ENCODE results near the gene ANKRD28. TPM values are rescaled to one million over a fixed set of nuclear protein-coding genes. Genes with fewer than 3 reads are reported as not detected.
"Not testable (repeated sequence)": the region's sequence is repeated elsewhere in the genome, so short reads cannot be mapped to it uniquely, and the experiment has no call there.

The ANKRD28 gene
- polyA plus RNA-seq, 2 donors: 6.6 to 9.2 TPM

DNA sequence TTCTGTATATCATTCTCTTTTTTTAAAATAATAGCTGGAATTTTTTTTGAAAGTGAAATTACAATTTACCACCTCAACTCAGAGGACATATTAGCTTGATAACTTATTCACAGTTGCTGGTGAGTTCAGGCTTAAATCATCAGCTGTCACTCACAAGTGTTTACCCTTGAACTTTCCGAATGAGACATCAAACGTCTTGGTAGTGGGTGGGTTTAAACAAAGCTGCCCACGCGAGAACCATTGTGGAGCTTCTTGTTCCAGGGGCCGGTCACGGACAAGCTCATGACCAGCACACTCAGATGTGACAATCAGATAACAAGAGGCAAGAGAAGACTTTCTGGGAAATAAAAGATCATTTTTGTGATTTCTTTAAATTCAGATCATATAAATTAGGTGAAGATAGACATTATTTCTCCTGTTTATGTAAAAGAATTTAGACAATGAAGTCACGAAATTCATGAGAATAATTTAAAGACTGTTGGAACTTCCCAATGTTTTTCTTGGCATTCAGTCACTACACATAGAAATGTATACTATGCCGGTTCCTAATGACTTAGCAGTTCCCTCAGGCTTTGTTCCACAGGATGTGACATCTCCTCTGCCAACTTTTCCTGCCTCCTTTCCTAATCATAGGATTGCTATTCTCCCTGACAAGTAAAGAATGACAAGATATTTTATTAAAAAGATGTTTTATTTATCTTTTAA is 167.0 kb downstream of the ANKRD28 start:
- H3K4me1 ChIP-seq (ENCODE audit: control insufficient read depth in 2 of 2, insufficient read depth in 2 of 2, low read length in 1 of 2): peaks cover 0 to 3% of the 10 kb centered on the region in 2 donors
- H3K27ac ChIP-seq (ENCODE audit: low read depth in 2 of 2, low read length in 1 of 2): no peak overlapping the region

DNA sequence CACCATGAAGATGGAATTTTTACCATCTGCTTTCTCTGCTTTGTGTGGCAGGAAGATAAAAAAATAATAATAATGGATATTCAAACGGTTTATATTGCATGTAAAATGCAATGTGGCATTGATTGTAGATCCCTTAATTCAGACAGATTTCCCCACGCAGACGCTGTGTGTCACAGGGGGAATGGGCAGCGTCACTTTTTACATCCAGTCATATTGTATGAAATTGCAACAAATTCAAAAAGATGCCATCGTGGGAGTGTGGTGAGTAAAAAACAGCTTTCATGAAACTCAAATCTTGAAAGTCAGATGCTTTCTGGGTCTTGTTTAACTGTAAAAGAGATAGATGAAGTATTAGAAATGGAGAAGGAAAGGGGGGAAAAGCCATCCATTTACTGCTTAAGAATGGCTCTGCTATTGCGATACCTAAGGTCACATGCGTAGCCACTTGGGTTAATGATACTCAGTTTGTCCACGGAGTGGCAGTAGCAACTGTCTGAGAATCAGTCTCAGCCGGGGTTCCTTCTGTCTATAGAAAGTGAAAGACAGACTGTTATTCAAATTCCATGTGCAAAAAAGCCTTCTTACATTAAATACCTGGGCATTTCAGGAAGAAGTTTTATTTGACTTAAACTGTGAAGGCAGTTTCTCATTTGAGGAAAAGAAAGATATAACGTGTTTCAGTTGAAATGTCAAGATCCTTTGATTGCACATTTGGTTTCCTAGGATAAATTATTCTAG is 167.8 kb downstream of the ANKRD28 start:
- WGBS, 2 donors: 38 to 40% methylated on average over 10 of the region's 10 CpGs
- Histone ChIP-seq H3K9me3 (ENCODE audit: control insufficient read depth in 2 of 2, insufficient read depth in 1 of 2, low read depth in 1 of 2, low read length in 1 of 2) (no peaks in the 10 kb centered on the region), H3K36me3 (ENCODE audit: control insufficient read depth in 2 of 2, insufficient read depth in 2 of 2, low read length in 1 of 2) (no peaks in the 10 kb centered on the region), H3K4me1 (ENCODE audit: control insufficient read depth in 2 of 2, insufficient read depth in 2 of 2, low read length in 1 of 2) (peaks cover 0 to 3% of the 10 kb centered on the region in 2 donors), H3K27me3 (ENCODE audit: control insufficient read depth in 1 of 2, insufficient read depth in 2 of 2, low read length in 2 of 2) (no peaks in the 10 kb centered on the region), H3K4me3 (ENCODE audit: low read depth in 1 of 2, low read length in 2 of 2) (no peak overlapping the region), H3K27ac (ENCODE audit: low read depth in 2 of 2, low read length in 1 of 2) (no peak overlapping the region)

More for the DNA sequence above, 167.0 kb downstream of the ANKRD28 start:
- H3K9me3 ChIP-seq (ENCODE audit: control insufficient read depth in 2 of 2, insufficient read depth in 1 of 2, low read depth in 1 of 2, low read length in 1 of 2): no peaks in the 10 kb centered on the region
- 10 to 20% methylated on average over 8 of the region's 8 CpGs for WGBS, 2 donors
- no peaks in the 10 kb centered on the region for H3K27me3 ChIP-seq (ENCODE audit: control insufficient read depth in 1 of 2, insufficient read depth in 2 of 2, low read length in 2 of 2)
- H3K36me3 ChIP-seq (ENCODE audit: control insufficient read depth in 2 of 2, insufficient read depth in 2 of 2, low read length in 1 of 2): no peaks in the 10 kb centered on the region
- no peak overlapping the region for H3K4me3 ChIP-seq (ENCODE audit: low read depth in 1 of 2, low read length in 2 of 2)

DNA sequence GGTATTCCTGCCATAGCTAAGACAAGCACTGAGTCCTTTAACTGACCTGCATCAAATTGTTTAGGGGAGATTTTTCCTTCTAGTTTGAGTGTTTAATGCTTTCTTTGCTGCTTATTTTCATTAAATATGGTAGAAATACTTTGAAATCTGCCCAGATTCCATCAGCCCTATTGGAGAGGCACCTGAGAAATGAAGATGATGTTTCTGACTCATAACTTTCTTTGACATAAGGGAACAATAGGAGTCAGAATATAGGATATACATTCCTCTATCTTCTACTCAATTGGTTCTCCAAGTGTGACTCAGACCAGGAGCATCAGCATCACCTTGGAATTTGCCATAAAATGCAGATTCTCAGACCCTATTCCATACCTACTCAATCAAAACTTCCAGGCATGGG is 168.8 kb downstream of the ANKRD28 start:
- Histone ChIP-seq H3K27me3 (ENCODE audit: control insufficient read depth in 1 of 2, insufficient read depth in 2 of 2, low read length in 2 of 2) (no peaks in the 10 kb centered on the region), H3K27ac (ENCODE audit: low read depth in 2 of 2, low read length in 1 of 2) (no peak overlapping the region), H3K4me1 (ENCODE audit: control insufficient read depth in 2 of 2, insufficient read depth in 2 of 2, low read length in 1 of 2) (peaks cover 0 to 3% of the 10 kb centered on the region in 2 donors), H3K9me3 (ENCODE audit: control insufficient read depth in 2 of 2, insufficient read depth in 1 of 2, low read depth in 1 of 2, low read length in 1 of 2) (no peaks in the 10 kb centered on the region), H3K36me3 (ENCODE audit: control insufficient read depth in 2 of 2, insufficient read depth in 2 of 2, low read length in 1 of 2) (no peaks in the 10 kb centered on the region), H3K4me3 (ENCODE audit: low read depth in 1 of 2, low read length in 2 of 2) (no peak overlapping the region)

DNA sequence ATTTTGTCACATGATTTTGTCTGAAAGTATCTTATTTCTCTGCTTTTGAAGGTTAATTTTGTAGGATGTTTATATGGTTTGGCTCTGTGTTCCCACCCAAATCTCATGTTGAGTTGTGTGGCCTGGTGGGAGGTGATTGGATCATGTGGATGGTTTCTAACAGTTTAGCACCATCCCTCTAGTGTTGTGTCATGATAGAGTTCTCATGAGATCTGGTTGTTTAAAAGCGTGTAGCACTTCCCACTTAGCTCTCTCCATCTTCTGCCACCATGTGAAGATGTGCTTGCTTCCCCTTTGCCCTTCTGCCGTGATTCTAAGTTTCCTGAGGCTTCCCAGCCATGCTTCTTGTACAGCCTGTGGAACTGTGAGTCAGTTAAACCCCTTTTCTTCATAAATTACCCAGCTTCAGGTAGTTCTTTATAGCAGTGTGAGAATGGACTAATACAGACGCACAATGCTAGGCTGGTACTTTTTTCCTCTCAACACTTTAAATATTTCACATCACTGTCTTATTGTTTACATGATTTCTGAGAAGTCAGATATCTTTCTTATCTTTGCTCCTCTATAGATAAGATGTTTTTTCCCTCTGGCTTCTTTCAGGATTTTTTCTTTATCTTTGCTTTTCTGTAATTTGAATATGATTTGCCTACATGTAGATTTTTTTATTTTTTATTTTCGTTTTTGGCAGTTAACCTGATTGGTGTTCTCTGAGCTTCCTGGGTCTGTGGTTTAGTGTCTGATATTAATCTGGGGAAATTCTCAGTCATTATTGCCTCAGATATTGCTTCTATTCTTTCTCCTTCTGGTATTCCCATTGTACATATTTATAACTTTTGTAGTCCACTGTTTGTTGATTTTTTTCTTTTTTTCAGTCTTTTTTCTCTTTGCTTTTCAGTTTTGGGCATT is 174.0 kb downstream of the ANKRD28 start:
- H3K9me3 ChIP-seq (ENCODE audit: control insufficient read depth in 2 of 2, insufficient read depth in 1 of 2, low read depth in 1 of 2, low read length in 1 of 2): no peaks in the 10 kb centered on the region
- no peak overlapping the region for H3K27ac ChIP-seq (ENCODE audit: low read depth in 2 of 2, low read length in 1 of 2)
- H3K36me3 ChIP-seq (ENCODE audit: control insufficient read depth in 2 of 2, insufficient read depth in 2 of 2, low read length in 1 of 2): no peaks in the 10 kb centered on the region
- H3K4me1 ChIP-seq (ENCODE audit: control insufficient read depth in 2 of 2, insufficient read depth in 2 of 2, low read length in 1 of 2): no peaks in the 10 kb centered on the region
- no peak overlapping the region for H3K4me3 ChIP-seq (ENCODE audit: low read depth in 1 of 2, low read length in 2 of 2)
- no peaks in the 10 kb centered on the region for H3K27me3 ChIP-seq (ENCODE audit: control insufficient read depth in 1 of 2, insufficient read depth in 2 of 2, low read length in 2 of 2)
- 66 to 79% methylated on average over 4 of the region's 4 CpGs for WGBS, 2 donors

DNA sequence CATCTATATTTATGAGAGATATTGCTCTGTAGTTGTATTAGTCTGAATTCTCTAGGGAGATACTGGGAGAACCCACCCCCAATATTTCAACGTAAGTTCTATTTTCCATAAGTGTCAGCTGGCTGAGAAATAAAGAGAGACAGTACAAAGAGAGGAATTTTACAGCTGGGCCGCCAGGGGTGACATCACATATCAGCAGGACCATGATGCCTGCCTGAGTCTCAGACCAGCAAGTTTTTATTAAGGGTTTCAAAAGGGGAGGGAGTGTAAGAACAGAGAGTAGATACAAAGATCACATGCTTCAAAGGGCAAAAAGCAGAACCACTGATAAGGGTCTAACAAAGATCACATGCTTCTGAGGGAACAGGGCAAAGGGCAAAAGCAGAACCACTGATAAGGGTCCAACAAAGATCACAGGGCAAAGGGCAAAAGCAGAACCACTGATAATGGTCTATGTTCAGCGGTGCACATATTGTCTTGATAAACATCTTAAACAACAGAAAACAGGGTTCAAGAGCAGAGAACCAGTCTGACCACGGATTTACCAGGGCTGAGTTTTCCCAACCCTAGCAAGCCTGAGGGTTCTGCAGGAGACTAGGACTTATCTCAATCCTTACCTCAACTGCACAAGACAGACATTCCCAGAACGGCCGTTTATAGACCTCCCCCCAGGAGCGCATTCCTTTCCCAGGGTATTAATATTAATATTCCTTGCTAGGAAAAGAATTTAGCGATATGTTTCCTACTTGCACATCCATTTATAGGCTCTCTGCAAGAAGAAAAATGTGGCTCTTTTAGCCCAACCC is 177.9 kb downstream of the ANKRD28 start:
- H3K27me3 ChIP-seq (ENCODE audit: control insufficient read depth in 1 of 2, insufficient read depth in 2 of 2, low read length in 2 of 2); H3K4me3 ChIP-seq (ENCODE audit: low read depth in 1 of 2, low read length in 2 of 2); H3K9me3 ChIP-seq (ENCODE audit: control insufficient read depth in 2 of 2, insufficient read depth in 1 of 2, low read depth in 1 of 2, low read length in 1 of 2); H3K4me1 ChIP-seq (ENCODE audit: control insufficient read depth in 2 of 2, insufficient read depth in 2 of 2, low read length in 1 of 2); H3K27ac ChIP-seq (ENCODE audit: low read depth in 2 of 2, low read length in 1 of 2); H3K36me3 ChIP-seq (ENCODE audit: control insufficient read depth in 2 of 2, insufficient read depth in 2 of 2, low read length in 1 of 2): not testable (repeated sequence)
- WGBS, 2 donors: 85 to 94% methylated on average over 8 of the region's 8 CpGs

Other genes starting within 250 kb of the ANKRD28 start
- gene HACL1, start 196.4 kb downstream of the ANKRD28 start, polyA plus RNA-seq: 1 to 10 TPM; 3.8 to 8.3 TPM
- gene BTD, start 196.2 kb downstream of the ANKRD28 start, polyA plus RNA-seq: 10 to 100 TPM in 1 of 2 donors, 1 to 10 TPM in 1; 5.1 to 10.6 TPM